Gastrocnemius medialis (tissue), 4 donors: ENCODE data around the gene CPT2. TPM values are rescaled to one million over a fixed set of nuclear protein-coding genes. Genes with fewer than 3 reads are reported as not detected.

Source experiments
- ATAC-seq, 2 donors: fragments of 150-250 bp; one replicate each; pipeline ENCODE4 v1.9.1; 2016
- DNase-seq, 2 donors: peaks; one replicate each; pipeline ENCODE4 v3.0.0-alpha.2; 2019
- H3K27ac ChIP-seq, 4 donors: fragments of 200-600 bp; sonication (generic); 1 replicate in 1 of 4; 2 replicates in 3 of 4; pipeline ENCODE4 v1.5.1; 2016 to 2018; ENCODE audit warnings: mild to moderate bottlenecking in 2 of 4, moderate library complexity in 1 of 4
- H3K27me3 ChIP-seq, 3 donors: fragments of 200-600 bp; sonication (generic) in 2 of 3; 1 replicate in 1 of 3; 2 replicates in 2 of 3; pipeline versions ENCODE4 v1.5.1 to v1.6.0; 2016 to 2019; ENCODE audit warnings: mild to moderate bottlenecking in 1 of 3, moderate library complexity in 1 of 3
- H3K36me3 ChIP-seq, 2 donors: fragments of 200-600 bp; sonication (generic) in 1 of 2; one replicate each; pipeline ENCODE4 v1.5.1; 2017 to 2018
- H3K4me1 ChIP-seq, 2 donors: fragments of 200-600 bp; sonication (generic) in 1 of 2; one replicate each; pipeline ENCODE4 v1.5.1; 2016 to 2017; ENCODE audit warnings: mild to moderate bottlenecking in 2 of 2
- H3K4me3 ChIP-seq, 4 donors: fragments of 200-600 bp; sonication (generic) in 3 of 4; 1 replicate in 1 of 4; 2 replicates in 3 of 4; pipeline ENCODE4 v1.5.1; 2016 to 2019; ENCODE audit warnings: mild to moderate bottlenecking in 2 of 4
- H3K9me3 ChIP-seq, 3 donors: fragments of 200-600 bp; sonication (generic) in 2 of 3; 1 replicate in 1 of 3; 2 replicates in 2 of 3; pipeline ENCODE4 v1.5.1; 2016 to 2019
- CTCF ChIP-seq, 5 experiments: fragments of 450-650 bp in 3 of 5; fragments of 200-600 bp in 2 of 5; sonication (generic) in 2 of 5; IDR thresholded peaks in 4 of 5; conservative IDR thresholded peaks in 1 of 5; 1 replicate in 4 of 5; 2 replicates in 1 of 5; pipeline ENCODE4 v1.5.1; 2016 to 2019; ENCODE audit warnings: antibody characterized with exemption in 5 of 5, mild to moderate bottlenecking in 3 of 5, moderate library complexity in 3 of 5
- POLR2A ChIP-seq, 2 donors: fragments of 450-650 bp; IDR thresholded peaks; one replicate each; pipeline ENCODE4 v1.6.1; 2017; ENCODE audit warnings: antibody characterized with exemption in 2 of 2, mild to moderate bottlenecking in 2 of 2, moderate library complexity in 2 of 2
- in situ Hi-C, 4 donors: fragments of 200-750 bp; cut with MboI; loops; one replicate each; pipeline versions ENCODE4 v1.15.0 to v1.8.0; 2017; ENCODE audit warnings: low sequenced_read_pairs in 4 of 4
- intact Hi-C: fragments of 100-400 bp; cut with DNase I; formaldehyde crosslinking; loops from one replicate; pipeline ENCODE4 v1.15.1; 2023; ENCODE audit warnings: low total_unique reads
- total RNA-seq, 4 donors: library from RNA; depleted of rRNA; stranded (reverse); fragments of >200 nt; gene quantifications; one replicate each; pipeline versions ENCODE4 v1.1.0 to v1.2.3, GENCODE V29; 2016

The CPT2 gene
- total RNA-seq, 4 donors from 2014 or later, result 13.3 to 30.6 (median 26.6) TPM

DNA sequence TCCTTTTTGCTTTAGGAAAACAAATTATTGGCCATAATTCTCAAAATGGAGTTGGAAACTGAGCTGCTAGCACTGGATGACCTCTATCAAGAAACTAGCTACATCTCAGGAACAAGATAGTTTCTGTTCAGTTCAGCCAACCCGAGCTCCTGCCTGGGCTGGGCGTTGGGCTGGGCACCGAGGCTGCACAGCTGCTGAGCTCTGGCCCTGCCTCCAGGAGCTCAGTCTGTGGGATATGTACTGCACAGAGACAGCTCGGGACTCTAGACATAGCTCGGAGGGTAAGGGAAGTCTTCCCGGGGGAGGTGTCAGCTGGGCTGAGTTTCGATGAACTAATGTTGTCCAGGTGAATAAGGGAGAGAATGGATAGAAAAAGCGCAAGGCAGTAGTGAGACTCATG, 29.7 kb upstream of the CPT2 start:
- Histone ChIP-seq H3K4me1 (no peaks in the 10 kb centered on the region), H3K4me3 (no peak overlapping the region), H3K27ac (no peak overlapping the region), H3K27me3 (no peaks in the 10 kb centered on the region), H3K9me3 (no peaks in the 10 kb centered on the region), H3K36me3 (no peaks in the 10 kb centered on the region)
- intact Hi-C loops (no loop called here), in situ Hi-C loops (no loop called here)
- no peak for DNase-seq
- ATAC-seq, result no peak
- no peak for TF ChIP-seq CTCF (IDR thresholded peaks at IDR 0.05 in 4 of 5, conservative IDR thresholded peaks at IDR 0.05 in 1 of 5)
- no peak for TF ChIP-seq POLR2A (IDR thresholded peaks at IDR 0.05)

- intact Hi-C loops, result no loop called here
- Histone ChIP-seq H3K4me1 (no peaks in the 10 kb centered on the region), H3K27ac (no peak overlapping the region), H3K27me3 (no peaks in the 10 kb centered on the region), H3K9me3 (no peaks in the 10 kb centered on the region), H3K36me3 (no peaks in the 10 kb centered on the region), H3K4me3 (no peak overlapping the region)
- TF ChIP-seq POLR2A (IDR thresholded peaks at IDR 0.05) (no peak), CTCF (IDR thresholded peaks at IDR 0.05 in 4 of 5, conservative IDR thresholded peaks at IDR 0.05 in 1 of 5) (no peak)
- in situ Hi-C loops, result no loop called here
- DNase-seq (no peak), ATAC-seq (no peak)
Observed at GRCh38 chr1:53172426-53173128, 24.0 kb upstream of the CPT2 start.

GRCh38 chr1:53174971-53175913, 21.4 kb upstream of the CPT2 start:
- H3K4me1 ChIP-seq, result no peaks in the 10 kb centered on the region
- DNase-seq (no peak), ATAC-seq (no peak)
- H3K4me3 ChIP-seq, result no peak overlapping the region
- in situ Hi-C loops (loop anchor here in 3 of 4 donors (25.0 kb wide), 2 partner anchors 263 to 463 kb away; partner anchors contain the start of gene ECHDC2 (in 2 of the 3)), intact Hi-C loops (no loop called here)
- H3K9me3 ChIP-seq, result no peaks in the 10 kb centered on the region
- TF ChIP-seq CTCF (IDR thresholded peaks at IDR 0.05 in 4 of 5, conservative IDR thresholded peaks at IDR 0.05 in 1 of 5), result no peak
- TF ChIP-seq POLR2A (IDR thresholded peaks at IDR 0.05), result no peak
- H3K36me3 ChIP-seq, result no peaks in the 10 kb centered on the region
- H3K27me3 ChIP-seq, result no peaks in the 10 kb centered on the region
- H3K27ac ChIP-seq, result no peak overlapping the region

- intact Hi-C loops (no loop called here), in situ Hi-C loops (loop anchor here in 3 of 4 donors (25.0 kb wide), 2 partner anchors 264 to 464 kb away; partner anchors contain the start of gene ECHDC2 (in 2 of the 3))
- Histone ChIP-seq H3K27me3 (no peaks in the 10 kb centered on the region), H3K36me3 (no peaks in the 10 kb centered on the region), H3K27ac (no peak overlapping the region), H3K4me1 (no peaks in the 10 kb centered on the region), H3K9me3 (no peaks in the 10 kb centered on the region), H3K4me3 (no peak overlapping the region)
- ATAC-seq, result peak in 1 of 2 donors; percentile 19
- DNase-seq, result no peak
- TF ChIP-seq POLR2A (IDR thresholded peaks at IDR 0.05) (no peak), CTCF (IDR thresholded peaks at IDR 0.05 in 4 of 5, conservative IDR thresholded peaks at IDR 0.05 in 1 of 5) (no peak)
Observed at GRCh38 chr1:53176452-53177208, 20.0 kb upstream of the CPT2 start.
